Transverse colon (tissue), 4 donors: ENCODE measurements around the gene F8.

Source experiments
- CTCF ChIP-seq, 5 experiments: fragments of 200-600 bp in 3 of 5; fragments of 450-650 bp in 2 of 5; sonication (generic) in 3 of 5; IDR thresholded peaks; 1 replicate in 2 of 5; 2 replicates in 3 of 5; pipeline ENCODE4 v1.5.1; 2016 to 2017; ENCODE audit warnings: antibody characterized with exemption in 5 of 5, inconsistent platforms in 3 of 5, mild to moderate bottlenecking in 2 of 5, moderate library complexity in 1 of 5
- EP300 ChIP-seq: sonication (generic); formaldehyde crosslinking; IDR thresholded peaks from one replicate; pipeline ENCODE4 v1.6.1; 2017; ENCODE audit warnings: antibody characterized with exemption, low read depth
- POLR2A ChIP-seq: fragments of 450-650 bp; IDR thresholded peaks from one replicate; pipeline ENCODE4 v1.6.1; 2016; ENCODE audit warnings: antibody characterized with exemption, mild to moderate bottlenecking, moderate library complexity
- POLR2AphosphoS5 ChIP-seq, 3 donors: sonication (generic); formaldehyde crosslinking; IDR thresholded peaks; one replicate each; pipeline ENCODE4 v1.6.1; 2016; ENCODE audit warnings: antibody characterized with exemption in 3 of 3

- TF ChIP-seq POLR2A (no peak), POLR2AphosphoS5 (IDR thresholded peaks at IDR 0.05) (no peak), CTCF (IDR thresholded peaks at IDR 0.05) (no peak), EP300 (no peak)
These were observed 35.5 kb downstream of the F8 start for GRCh38 chrX:154986826-154987575.
